Esophagus muscularis mucosa (tissue), 3 donors: ENCODE results near the gene TMEM132A.

Source experiments
- CTCF ChIP-seq, 3 experiments: fragments of 200-600 bp in 2 of 3; fragments of 450-650 bp in 1 of 3; sonication (generic) in 2 of 3; IDR thresholded peaks; one replicate each; pipeline ENCODE4 v1.5.1; 2017 to 2019; ENCODE audit warnings: antibody characterized with exemption in 3 of 3, mild to moderate bottlenecking in 2 of 3, moderate library complexity in 1 of 3
- POLR2A ChIP-seq: fragments of 450-650 bp; IDR thresholded peaks from one replicate; pipeline ENCODE4 v1.6.1; 2017; ENCODE audit warnings: antibody characterized with exemption, moderate library complexity, mild to moderate bottlenecking, low read depth
- POLR2AphosphoS5 ChIP-seq, 2 donors: sonication (generic); formaldehyde crosslinking; IDR thresholded peaks; one replicate each; pipeline ENCODE4 v1.6.1; 2017; ENCODE audit warnings: antibody characterized with exemption in 2 of 2

GRCh38 chr11:60922906-60923305, 1.4 kb upstream of the TMEM132A start:
- TF ChIP-seq POLR2A (no peak), POLR2AphosphoS5 (IDR thresholded peaks at IDR 0.05) (no peak), CTCF (IDR thresholded peaks at IDR 0.05) (no peak)
